K562 (cell line): ENCODE measurements around the gene MICU1. TPM values are rescaled to one million over a fixed set of nuclear protein-coding genes. Genes with fewer than 3 reads are reported as not detected.
"Not testable (repeated sequence)": the region's sequence is repeated elsewhere in the genome, so short reads cannot be mapped to it uniquely, and the experiment has no call there.

Source experiments
- ATAC-seq: fragments of 200-7000 bp; cut with Tn5 transposase; 3 replicates; pipeline ENCODE4 v1.9.1; 2020; ENCODE audit warnings: moderate library complexity
- BruUV-seq: library from RNA; stranded (reverse); fragments of 400-500 nt; replicated peaks from 2 replicates; lab custom pipeline; 2021; lab: Mats Ljungman, UMichigan
- CTCF ChIA-PET: fragments of 300-600 bp; formaldehyde crosslinking; extraction: SDS; loops from one replicate; lab custom pipeline; 2021; ENCODE audit warnings: low intra/inter-chr PET ratio; lab: Yijun Ruan, JAX
- POLR2A ChIA-PET: fragments of 300-600, 350-650 bp; sonication (Branson Sonifier 250); formaldehyde crosslinking; extraction: SDS; loops from one replicate; lab custom pipeline; 2021; ENCODE audit warnings: antibody characterized with exemption, inconsistent platforms; lab: Yijun Ruan, JAX
- DNase-seq, 4 experiments: peaks; one replicate each; pipeline versions ENCODE4 v3.0.0 to v3.0.0-alpha.2; 2011 to 2018; ENCODE audit warnings: low spot score in 3 of 4, mixed read lengths in 3 of 4; ENCODE audit errors: extremely low read depth in 1 of 4
- FAIRE-seq: peaks from 2 replicates; lab custom pipeline; 2011; peaks lifted over from hg19 to GRCh38; lab: Jason Lieb, UNC
- H2AFZ ChIP-seq: 2 replicates; pipeline ENCODE4 v1.6.0; 2011; ENCODE audit warnings: low read depth, low read length, control low read depth, inconsistent platforms
- H3K27ac ChIP-seq: fragments of 200-600 bp; 3 replicates; pipeline ENCODE4 v1.8.0; 2011; ENCODE audit warnings: low read depth, mild to moderate bottlenecking, control low read depth, inconsistent platforms, low read length, moderate library complexity, mixed read lengths; ENCODE audit errors: extremely low read depth
- H3K27me3 ChIP-seq, 2 experiments: fragments of 300-600 bp in 1 of 2; 2 replicates in 1 of 2; 3 replicates in 1 of 2; pipeline versions ENCODE4 v1.6.0 to v1.8.0; 2011; ENCODE audit warnings: inconsistent platforms in 2 of 2, low read length in 2 of 2, mild to moderate bottlenecking in 1 of 2, mixed read lengths in 1 of 2, moderate library complexity in 1 of 2; ENCODE audit not compliant: control insufficient read depth in 2 of 2, insufficient read depth in 2 of 2
- H3K36me3 ChIP-seq: fragments of 300-600 bp; 3 replicates; pipeline ENCODE4 v1.8.0; 2011; ENCODE audit warnings: mild to moderate bottlenecking, low read length, inconsistent platforms; ENCODE audit not compliant: control insufficient read depth, insufficient read depth
- H3K4me1 ChIP-seq, 2 experiments: fragments of 200-600 bp in 1 of 2; replicated peaks in 1 of 2; 2 replicates in 1 of 2; 3 replicates in 1 of 2; pipeline versions ENCODE4 v1.5.1 to v1.8.0; 2011; ENCODE audit warnings: inconsistent platforms in 2 of 2, low read length in 2 of 2, mild to moderate bottlenecking in 1 of 2, mixed read lengths in 1 of 2, moderate library complexity in 1 of 2; ENCODE audit not compliant: control insufficient read depth in 2 of 2, insufficient read depth in 2 of 2
- H3K4me2 ChIP-seq: 2 replicates; pipeline ENCODE4 v1.6.1; 2011; ENCODE audit warnings: low read length, control low read depth, inconsistent platforms, mixed read lengths; ENCODE audit not compliant: insufficient read depth
- H3K4me3 ChIP-seq: fragments of 200-600 bp; sonication (generic), shearing (Covaris generic); 2 replicates; pipeline ENCODE4 v1.5.1; 2016; ENCODE audit warnings: control low read depth, inconsistent platforms
- H3K79me2 ChIP-seq: fragments of 200-600 bp; 3 replicates; pipeline ENCODE4 v1.8.0; 2011; ENCODE audit warnings: low read length, inconsistent platforms; ENCODE audit not compliant: control insufficient read depth, insufficient read depth
- H3K9ac ChIP-seq, 2 experiments: 2 replicates each; pipeline versions ENCODE4 v1.6.0 to v1.6.1; 2011; ENCODE audit warnings: low read depth in 2 of 2, low read length in 2 of 2, control low read depth in 1 of 2, inconsistent platforms in 1 of 2, mild to moderate bottlenecking in 1 of 2, mixed read lengths in 1 of 2; ENCODE audit not compliant: insufficient read depth in 1 of 2
- H3K9me1 ChIP-seq: one replicate; pipeline ENCODE4 v1.6.0; 2011; ENCODE audit warnings: inconsistent platforms, mild to moderate bottlenecking, low read length, moderate library complexity; ENCODE audit not compliant: control insufficient read depth, insufficient read depth
- H3K9me3 ChIP-seq: replicated peaks from 2 replicates; pipeline ENCODE4 v1.5.1; 2011; ENCODE audit warnings: low read depth, low read length, inconsistent platforms; ENCODE audit not compliant: control insufficient read depth, insufficient read depth
- H4K20me1 ChIP-seq: replicated peaks from 2 replicates; pipeline ENCODE4 v1.6.1; 2011; ENCODE audit warnings: low read length, inconsistent platforms, mixed read lengths; ENCODE audit not compliant: control insufficient read depth, insufficient read depth
- FOSL1 ChIP-seq: fragments of 200-800 bp; sonication (Bioruptor generic); conservative IDR thresholded peaks from 2 replicates; pipeline ENCODE4 v1.6.1; 2016; ENCODE audit warnings: missing genetic modification characterization, missing compliant biosample characterization
- POLR2AphosphoS5 ChIP-seq: IDR thresholded peaks from 2 replicates; pipeline ENCODE4 v1.6.1; 2011; ENCODE audit warnings: mild to moderate bottlenecking, low read depth, low read length, moderate library complexity; ENCODE audit not compliant: control insufficient read depth, insufficient read depth
- RBFOX2 ChIP-seq: fragments of 200-400 bp; formaldehyde crosslinking; IDR thresholded peaks from 2 replicates; pipeline ENCODE4 v1.6.1; 2017; ENCODE audit warnings: low read depth, mild to moderate bottlenecking, low read length, moderate library complexity
- ZNF121 ChIP-seq: sonication (generic); formaldehyde crosslinking; conservative IDR thresholded peaks from 2 replicates; pipeline ENCODE4 v1.8.0; 2022; ENCODE audit warnings: missing genetic modification reagents
- WGBS: fragments of 100-300 bp; shearing (Covaris generic); methylation state at CpG from one replicate; pipeline ENCODE4 v1.1.6; 2016; ENCODE audit warnings: low coverage, mixed read lengths; ENCODE audit not compliant: insufficient coverage; ENCODE audit errors: missing lambda C conversion rate; 5-methylcytosine and 5-hydroxymethylcytosine counted together
- in situ Hi-C: fragments of 300-500 bp; cut with MboI; formaldehyde crosslinking; loops from 4 replicates; pipeline ENCODE4 v1.15.0; 2018; ENCODE audit warnings: inconsistent platforms, mixed read lengths
- intact Hi-C: fragments of 100-400 bp; cut with micrococcal nuclease; formaldehyde crosslinking; loops from 2 replicates; pipeline ENCODE4 v1.14.2; 2022
- polyA plus RNA-seq, 8 experiments: library from polyadenylated mRNA; depleted of rRNA in 4 of 8; stranded (reverse) in 5 of 8; unstranded in 3 of 8; fragments of >200 nt; fragmentation: Nextera tagmentation in 2 of 8; fragmentation: Illumina TruSeq in 1 of 8; extraction: Ambion mirVana in 2 of 8; extraction: Trizol in 1 of 8; gene quantifications; 2 replicates each; pipeline versions ENCODE4 v1.2.1 to v1.2.3, GENCODE V29; 2011 to 2014; ENCODE audit warnings: inconsistent platforms in 1 of 8, missing spikeins in 1 of 8
- total RNA-seq, 7 experiments: library from RNA; depleted of rRNA in 6 of 7; stranded (reverse); fragments of >200 nt in 6 of 7; fragmentation: Illumina TruSeq in 2 of 7; extraction: Trizol in 2 of 7; gene quantifications; 2 replicates each; pipeline versions ENCODE4 v1.2.1 to v1.2.3, GENCODE V29; 2011 to 2021; ENCODE audit warnings: low replicate concordance in 1 of 7

Gene MICU1
- total and polyA plus RNA-seq, 9 of the 15 experiments (the other 6 are each of a cell fraction or from before 2014, with no cell fraction given): 29.3 to 76.8 (median 48.4) TPM

DNA sequence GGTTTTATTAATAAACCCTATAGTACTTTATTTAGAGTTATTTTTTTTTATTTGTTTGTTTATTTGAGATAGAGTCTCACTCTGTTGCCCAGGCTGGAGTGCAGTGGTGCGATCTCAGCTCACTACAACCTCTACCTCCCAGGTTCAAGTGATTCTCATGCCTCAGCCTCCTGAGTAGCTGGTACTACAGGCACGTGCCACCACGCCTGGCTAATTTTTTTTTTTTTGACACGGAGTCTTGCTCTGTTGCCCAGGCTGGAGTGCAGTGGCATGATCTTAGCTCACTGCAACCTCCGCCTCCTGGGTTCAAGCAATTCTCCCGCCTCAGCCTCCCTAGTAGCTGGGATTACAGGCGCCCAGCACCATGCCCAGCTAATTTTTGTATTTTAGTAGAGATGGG lies 279.8 kb downstream of the MICU1 start:
- DNase-seq, H3K4me3 ChIP-seq, H3K9me3 ChIP-seq, H3K27ac ChIP-seq, H3K9ac ChIP-seq, intact Hi-C loops, ATAC-seq, H2AFZ ChIP-seq, FAIRE-seq, H3K9me1 ChIP-seq, H3K27me3 ChIP-seq, H4K20me1 ChIP-seq, H3K4me1 ChIP-seq, BruUV-seq, H3K4me2 ChIP-seq: not testable (repeated sequence)
- 96% methylated on average over 7 of the region's 7 CpGs for WGBS
- ChIA-PET POLR2A (interaction anchor here (5.9 kb wide), 1 partner anchor 6 kb away, joined by 57 read pairs; the partner anchor contains the start of gene DNAJB12), CTCF (interaction anchor here (1.0 kb wide), 1 partner anchor 529 kb away, joined by 5 read pairs; no protein-coding TSS in a partner anchor)
- Histone ChIP-seq H3K36me3 (peaks cover 64% of the 10 kb centered on the region; the same call in 2 of the 3 replicates), H3K79me2 (peaks cover 13% of the 10 kb centered on the region)
- in situ Hi-C loops: loop anchor here (25.0 kb wide), 1 partner anchor 1034 kb away; the partner anchor contains the start of gene SLC29A3
- peak; percentile 60 for TF ChIP-seq ZNF121 (CRISPR knock-in tag)

DNA sequence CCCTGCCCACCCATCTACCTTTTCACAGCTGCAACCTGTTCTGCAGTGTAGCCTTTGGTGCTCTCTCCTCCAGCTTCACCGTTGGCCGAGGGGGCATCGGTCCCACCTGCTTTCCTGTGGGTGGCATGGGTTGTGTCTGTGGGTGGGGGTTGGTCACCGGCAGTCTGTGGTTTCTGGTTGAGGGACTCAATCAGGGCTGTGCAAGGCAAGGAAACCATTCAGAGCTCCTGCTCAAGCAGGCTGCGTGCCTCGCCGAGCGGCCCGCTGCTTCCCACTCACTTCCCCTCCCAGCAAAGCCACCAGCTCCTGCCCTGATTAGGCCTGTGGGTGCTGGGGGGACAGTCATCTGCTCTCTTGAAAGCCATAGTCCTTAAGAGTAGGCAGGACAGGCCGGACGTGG lies 280.9 kb downstream of the MICU1 start:
- CTCF ChIA-PET: interaction anchor here (1.0 kb wide), 1 partner anchor 530 kb away, joined by 5 read pairs; no protein-coding TSS in a partner anchor
- H3K9me3 ChIP-seq: no peaks in the 10 kb centered on the region
- 93% methylated on average over 11 of the region's 11 CpGs for WGBS
- intact Hi-C loops (no loop called here), in situ Hi-C loops (loop anchor here (25.0 kb wide), 1 partner anchor 1033 kb away; the partner anchor contains the start of gene SLC29A3)
- H3K4me2 ChIP-seq: no peak overlapping the region
- H2AFZ ChIP-seq: no peak overlapping the region
- no TSS peak for BruUV-seq
- FAIRE-seq (no peak), DNase-seq (no peak), ATAC-seq (no peak)
- H3K9me1 ChIP-seq: no peaks in the 10 kb centered on the region
- H3K27ac ChIP-seq: no peak overlapping the region
- TF ChIP-seq RBFOX2 (0 out of 2 replicates have a peak, but pooled peaks have one; percentile 18), FOSL1 (tag) (no peak), POLR2AphosphoS5 (no peak)
- no peaks in the 10 kb centered on the region for H3K27me3 ChIP-seq
- no peaks in the 10 kb centered on the region; the same call in 1 of the 2 replicates for H4K20me1 ChIP-seq
- H3K79me2 ChIP-seq: peaks cover 9% of the 10 kb centered on the region
- peak overlapping the region in 1 of 2 experiments; percentile 14; a peak in 2 of 4 replicates for H3K9ac ChIP-seq
- POLR2A ChIA-PET: interaction anchor here (0.7 to 5.9 kb wide), 4 partner anchors 8 to 194 kb away, joined by 3 to 57 read pairs (median 4); partner anchors contain the start of gene DNAJB12
- H3K4me1 ChIP-seq: peaks cover 0 to 13% of the 10 kb centered on the region in 2 experiments; a peak in 2 of 5 replicates
- H3K36me3 ChIP-seq: peaks cover 64% of the 10 kb centered on the region; the same call in 2 of the 3 replicates
- no peak overlapping the region for H3K4me3 ChIP-seq
